Iris pigment epithelial cell (primary cell): ENCODE results near the gene DSCAM.

Experiments
- DNase-seq: peaks from one replicate; pipeline ENCODE4 v3.0.0-alpha.2; 2011; ENCODE audit warnings: low read depth

DSCAM gene

DNA sequence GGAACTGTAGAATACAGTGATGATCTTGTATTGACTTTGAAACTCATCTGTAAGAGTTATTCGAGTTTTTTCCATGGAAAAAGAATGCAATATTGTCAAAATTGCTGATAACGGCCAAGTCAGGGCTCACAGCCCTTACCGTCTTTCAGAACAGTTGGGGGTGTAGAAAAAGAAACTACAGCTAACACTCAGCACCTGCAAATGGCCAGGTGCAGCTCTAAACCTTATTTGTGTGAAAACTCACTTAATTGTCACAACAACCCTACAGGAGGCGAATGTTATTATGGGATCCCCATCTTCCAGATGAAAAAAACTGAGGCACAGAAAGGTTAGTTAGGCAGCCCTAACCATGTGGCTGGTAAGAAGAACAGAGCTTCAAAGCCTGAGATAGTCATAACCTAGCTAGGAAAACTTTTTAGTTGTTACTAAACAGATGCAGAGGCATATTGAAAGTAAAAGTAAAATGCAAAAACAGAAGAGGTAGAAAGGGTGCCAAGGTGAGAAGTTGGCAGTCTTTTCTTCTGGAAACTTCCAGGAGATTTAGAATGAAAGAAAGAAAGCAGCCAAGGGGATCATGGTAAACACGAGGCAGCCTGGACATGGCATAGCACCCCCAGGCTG, 76.4 kb downstream of the DSCAM start:
- no peak for DNase-seq

DNA sequence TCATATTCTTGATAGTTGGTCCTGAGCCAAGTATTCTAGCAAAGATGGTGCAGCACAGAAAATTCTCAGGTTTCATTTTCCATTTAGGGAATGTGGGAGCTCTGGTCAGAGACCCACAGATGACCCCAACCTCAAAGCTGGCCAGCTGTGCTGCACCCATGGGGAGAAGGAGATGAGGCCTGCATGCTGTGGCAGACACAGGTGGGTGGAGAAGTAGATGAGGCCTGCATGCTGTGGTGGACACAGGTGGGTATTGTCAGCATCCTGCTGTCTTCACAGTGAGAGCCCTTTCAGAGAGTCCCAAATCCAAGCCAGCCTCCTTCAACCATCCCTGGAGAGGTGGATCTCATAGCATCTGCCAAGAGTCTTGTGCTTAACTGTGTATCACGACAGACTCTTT, 77.7 kb downstream of the DSCAM start:
- DNase-seq = no peak

DNA sequence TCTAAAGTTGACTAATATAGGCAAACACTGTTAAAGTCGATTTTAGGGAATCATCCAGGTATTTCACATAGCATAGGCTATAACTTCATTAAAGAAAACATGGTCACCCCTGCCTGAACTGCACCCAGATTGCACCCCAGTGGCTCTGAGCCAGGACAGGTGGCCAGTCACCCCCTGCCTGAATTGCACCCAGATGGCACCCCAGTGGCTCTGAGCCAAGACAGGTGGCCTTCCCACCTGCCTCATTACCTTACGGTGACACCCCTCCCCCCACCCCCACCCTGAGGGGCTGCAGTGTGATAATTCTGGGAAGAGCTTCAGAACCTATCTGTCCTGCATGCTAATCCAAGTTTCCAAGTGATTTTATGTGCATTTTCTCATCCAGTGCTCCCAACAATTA, 78.9 kb downstream of the DSCAM start:
- no peak for DNase-seq

DNA sequence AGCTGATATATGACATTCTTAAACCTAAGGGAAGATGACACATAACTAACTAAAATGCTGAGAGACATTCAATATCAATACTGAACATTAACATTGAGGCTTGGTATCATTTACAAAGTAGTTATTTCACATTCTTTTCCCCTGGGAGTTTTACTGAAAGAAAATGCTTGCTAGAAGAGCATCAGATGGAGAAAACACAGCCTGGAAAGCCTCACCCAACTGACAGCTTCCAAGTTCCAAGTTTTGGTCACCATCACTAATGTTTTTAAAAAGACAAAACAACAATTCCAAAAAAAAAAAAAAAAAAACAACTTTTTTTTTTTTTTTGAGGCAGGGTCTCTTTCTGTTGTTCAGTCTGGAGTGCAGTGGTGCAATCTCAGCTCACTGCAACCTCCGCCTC, 80.6 kb downstream of the DSCAM start:
- no peak for DNase-seq

DNA sequence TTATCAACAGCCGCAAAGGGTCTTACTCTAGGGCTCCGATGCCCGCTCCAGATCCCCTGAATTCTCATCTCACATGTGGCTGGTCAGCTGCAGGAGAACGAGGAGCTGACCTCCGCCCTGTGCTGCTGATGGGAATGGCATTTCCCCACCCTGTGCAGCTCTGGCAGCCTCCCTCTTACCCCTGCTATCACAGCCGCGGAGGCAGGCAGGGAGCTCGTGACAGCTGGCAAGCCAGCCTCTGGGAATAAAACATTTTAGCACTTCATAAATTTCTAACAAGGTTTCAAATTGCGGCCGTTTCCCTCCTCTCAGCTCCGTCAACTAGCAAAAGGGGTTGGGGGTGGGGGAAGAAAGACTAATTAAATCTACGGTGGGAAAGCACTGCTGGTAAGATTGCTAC, 81.1 kb downstream of the DSCAM start:
- DNase-seq = no peak

DNA sequence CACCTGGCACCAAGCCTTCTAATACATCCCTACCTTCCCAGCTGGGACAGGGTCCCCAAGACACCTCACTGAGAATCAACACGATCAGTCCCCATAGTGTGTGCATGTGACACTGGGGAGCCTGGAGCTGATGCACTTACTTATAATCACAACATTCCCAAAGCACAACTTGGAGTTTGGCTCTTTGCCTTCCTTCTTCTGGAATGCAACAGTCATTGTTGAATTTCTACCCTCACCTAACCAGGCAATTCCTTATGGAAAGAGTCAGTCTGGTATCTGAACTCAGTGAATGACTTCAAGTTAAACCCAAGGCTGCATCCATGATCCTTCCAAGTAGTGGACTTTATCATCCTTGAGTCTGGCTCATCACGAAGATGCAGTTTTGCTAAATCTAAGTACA, 86.1 kb downstream of the DSCAM start:
- no peak for DNase-seq

DNA sequence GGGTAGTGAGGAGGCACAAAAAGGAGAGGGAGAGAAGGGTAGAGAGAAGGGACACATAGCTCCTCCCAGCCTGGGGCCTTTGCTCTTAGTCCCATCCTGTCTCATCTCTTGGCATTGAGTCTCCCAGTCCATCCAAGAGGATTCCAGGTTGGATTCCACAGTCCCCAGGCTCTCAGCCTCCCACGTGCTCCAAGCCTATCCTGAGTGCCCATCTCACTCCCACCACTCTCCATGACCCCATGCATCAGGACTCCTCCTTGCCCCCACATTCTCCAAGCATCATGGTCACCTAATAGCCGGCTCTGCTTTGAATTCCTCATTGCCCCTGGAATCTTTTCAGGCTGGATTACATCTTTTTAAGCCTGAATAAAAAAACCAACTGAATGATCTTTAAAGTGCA, 87.9 kb downstream of the DSCAM start:
- no peak for DNase-seq

DNA sequence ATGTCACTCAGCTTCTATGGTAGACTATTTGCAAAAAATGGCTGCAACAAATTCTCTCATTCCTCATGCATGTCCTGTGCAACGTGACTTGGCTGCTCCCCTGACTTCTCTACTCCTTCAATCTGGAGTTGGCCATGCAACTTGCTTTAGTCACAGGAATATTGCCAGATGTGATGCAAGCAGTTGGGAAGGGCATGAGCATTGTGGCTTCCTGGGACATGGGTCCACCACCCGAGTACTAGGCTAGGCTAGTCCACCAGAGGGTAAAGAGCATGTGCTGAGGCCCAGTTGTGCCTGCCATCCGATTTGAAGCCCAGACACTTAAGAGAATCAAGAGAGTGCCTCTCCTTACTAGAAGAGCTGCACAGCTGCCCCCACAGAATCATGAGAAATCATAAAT, 89.6 kb downstream of the DSCAM start:
- no peak for DNase-seq

DNA sequence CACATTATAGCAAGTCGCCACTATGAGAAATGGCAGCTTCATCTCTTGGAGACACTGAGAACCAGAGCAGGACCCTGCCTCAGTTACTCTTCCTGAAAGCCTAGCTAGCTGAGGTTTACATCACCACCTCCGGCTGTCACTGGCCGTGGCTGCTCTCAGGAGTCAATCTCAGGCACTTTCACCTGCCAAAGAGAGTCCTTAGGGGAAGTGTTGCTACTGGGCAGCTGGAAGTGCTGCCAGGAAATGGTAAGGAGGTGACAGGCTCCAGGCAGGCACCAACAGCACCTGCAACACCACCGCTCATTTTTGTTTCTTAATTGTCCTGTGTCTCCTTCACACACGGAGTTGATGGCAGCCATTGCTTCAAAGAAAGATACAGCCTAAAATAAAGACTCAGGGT, 92.5 kb downstream of the DSCAM start:
- no peak for DNase-seq

DNA sequence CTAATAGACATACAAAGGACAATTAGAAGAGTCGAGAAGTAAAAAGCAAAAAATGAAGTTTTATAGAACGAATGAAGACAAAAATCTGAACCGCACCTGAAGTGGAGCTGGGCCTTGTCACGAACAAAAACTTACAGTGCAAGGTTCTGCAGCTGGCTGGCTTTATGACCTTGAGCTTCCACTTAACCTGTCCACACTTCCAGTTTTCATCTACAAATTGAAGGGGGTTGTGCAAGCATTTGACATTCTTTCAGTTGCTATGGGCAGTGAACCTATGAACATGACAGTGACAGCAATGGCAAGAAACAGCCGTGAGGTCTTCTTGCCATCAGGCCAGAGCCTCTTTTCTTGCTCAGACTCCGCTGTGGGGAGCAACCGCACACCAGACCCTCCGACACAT, 93.2 kb downstream of the DSCAM start:
- no peak for DNase-seq

DNA sequence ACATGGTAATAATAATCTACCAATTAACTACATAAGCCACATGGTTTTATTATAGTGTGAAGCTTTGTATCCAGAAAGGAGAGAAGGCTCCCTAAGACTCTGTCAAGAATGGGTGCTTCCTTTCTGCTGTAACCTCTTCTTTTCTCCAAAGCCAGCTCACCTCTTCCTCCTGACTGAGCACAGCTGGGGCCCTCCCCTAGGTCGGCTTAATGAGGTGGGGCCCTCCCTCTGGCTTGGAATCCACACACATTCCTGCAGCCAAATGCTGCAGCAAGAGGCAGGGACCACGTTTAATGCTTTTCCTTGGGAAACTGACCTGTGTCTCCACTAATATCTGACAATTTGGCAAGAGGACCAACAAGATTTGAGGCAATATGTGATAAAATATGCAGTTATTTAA, 94.8 kb downstream of the DSCAM start:
- no peak for DNase-seq

DNA sequence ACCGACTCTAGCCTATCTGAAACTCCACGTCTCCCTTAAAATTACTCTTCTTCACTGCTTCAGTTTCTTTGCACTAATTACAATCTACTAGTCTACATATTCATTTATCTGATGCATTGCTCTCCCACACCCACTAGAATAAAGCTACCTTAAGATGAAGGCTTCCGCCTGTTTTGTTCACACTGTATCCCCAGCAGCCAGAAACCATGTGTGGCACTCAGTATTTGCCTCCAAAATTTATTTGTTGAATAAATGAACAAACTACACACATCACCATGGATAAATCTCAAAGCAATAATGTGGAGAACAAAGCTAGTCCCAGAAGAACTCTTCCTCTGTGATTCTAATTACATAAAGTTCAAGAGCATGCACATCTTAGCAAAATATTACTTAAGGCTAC, 95.7 kb downstream of the DSCAM start:
- DNase-seq = no peak

DNA sequence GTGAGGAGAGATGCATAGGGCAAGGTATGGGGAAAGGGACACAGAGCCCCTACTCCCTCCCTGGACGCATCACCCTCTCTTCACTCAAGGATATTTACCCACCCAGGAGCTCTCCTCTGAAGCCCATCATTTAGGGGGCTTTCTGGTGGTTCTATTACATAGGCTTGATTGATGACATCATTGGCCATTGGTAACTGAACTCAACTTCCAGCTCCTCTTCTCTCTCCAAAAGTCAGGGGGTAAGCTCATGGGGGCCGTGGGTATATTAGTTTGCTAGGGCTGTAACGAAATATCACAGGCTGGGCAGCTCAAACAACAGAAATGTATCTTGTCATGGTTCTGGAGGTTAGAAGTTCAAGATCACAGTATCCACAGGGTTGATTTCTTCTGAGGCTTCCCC, 110.8 kb downstream of the DSCAM start:
- DNase-seq = no peak

DNA sequence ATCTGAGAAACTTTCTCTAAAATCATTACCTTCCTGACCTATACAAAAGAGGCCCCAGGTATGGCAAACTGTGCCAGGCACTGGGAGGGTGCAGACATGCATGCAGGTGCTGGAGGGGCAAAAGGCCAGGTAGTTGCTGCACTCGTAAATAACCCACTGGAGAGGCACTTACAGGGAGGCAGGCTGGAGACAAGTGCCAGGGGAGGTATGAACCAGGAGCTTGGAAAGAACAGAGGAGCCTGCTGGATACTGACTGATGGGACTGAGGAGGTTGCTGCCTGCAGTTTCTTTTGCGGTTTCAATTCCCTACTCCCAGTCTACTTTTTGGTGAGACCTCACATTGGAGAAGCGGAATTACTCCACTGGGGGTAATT, 113.9 kb downstream of the DSCAM start:
- no peak for DNase-seq

DNA sequence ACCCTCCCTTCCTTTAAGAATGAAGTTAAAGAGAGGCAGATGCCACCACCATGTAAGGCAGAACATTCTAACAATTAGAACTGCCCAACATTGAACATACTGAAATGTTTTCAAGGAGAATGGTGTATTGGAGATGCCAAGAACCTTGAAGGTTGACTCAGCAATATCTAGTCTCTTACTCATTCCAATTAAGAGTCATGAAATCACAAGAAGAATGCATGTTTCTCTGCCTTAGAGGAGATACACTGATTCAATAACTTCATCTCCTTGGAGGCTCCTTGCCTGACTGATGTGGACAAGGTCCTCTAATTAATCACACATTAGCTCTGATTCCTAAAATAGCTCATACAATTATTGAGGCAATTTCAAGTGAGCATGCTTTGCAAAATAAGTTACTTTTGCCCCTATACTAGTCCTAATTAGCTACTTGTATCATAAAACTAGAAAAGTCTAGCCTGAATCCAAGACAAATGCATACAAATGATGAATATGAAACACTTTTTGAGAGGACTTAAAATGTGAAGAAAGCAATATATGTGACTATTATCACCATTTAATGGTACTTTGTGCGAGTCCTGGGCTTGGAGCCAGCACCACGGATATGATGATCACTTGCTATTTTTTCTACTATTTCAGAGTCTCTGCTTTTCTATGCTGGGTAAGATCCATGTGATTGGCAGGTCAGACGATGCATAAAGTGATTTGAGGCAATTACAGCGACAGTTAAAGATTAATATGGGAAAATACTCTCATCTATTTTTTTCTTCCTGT, 114.5 kb downstream of the DSCAM start:
- DNase-seq = no peak

DNA sequence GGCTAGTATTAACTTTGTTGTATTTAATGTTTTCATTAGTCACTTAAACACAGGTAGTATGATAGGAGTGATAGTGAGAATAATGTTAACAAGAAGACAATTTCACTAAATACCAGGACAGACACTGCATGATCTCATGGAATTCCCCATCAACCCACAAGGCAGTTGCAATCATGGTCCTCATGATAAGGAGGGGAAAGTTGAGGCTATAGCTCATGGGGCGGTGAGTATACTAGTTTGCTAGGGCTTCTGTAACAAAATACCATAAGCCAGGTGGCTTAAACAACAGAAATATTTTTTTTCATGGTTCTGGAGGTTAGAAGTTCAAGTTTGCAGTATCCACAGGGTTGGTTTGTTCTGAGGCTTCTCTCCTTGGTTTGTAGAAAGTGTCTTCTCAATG, 115.8 kb downstream of the DSCAM start:
- DNase-seq = no peak

DNA sequence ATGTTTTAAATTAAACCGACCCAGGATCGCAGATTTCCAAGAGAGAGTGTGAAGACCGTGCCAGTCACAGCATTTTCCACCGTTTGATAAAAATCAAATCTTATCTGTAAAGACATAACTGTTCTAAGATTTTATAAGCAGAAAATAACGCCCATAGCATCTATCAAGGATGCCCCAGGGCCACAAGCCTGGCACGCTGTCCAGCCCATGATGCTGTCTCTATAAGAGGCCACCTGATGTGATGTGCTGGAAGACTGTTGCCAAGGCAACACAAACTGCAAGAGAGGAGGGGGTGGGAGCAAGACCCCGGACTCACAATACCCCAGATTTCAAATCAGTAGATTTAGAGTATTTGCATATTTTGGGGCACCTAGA, 116.5 kb downstream of the DSCAM start:
- DNase-seq = no peak

DNA sequence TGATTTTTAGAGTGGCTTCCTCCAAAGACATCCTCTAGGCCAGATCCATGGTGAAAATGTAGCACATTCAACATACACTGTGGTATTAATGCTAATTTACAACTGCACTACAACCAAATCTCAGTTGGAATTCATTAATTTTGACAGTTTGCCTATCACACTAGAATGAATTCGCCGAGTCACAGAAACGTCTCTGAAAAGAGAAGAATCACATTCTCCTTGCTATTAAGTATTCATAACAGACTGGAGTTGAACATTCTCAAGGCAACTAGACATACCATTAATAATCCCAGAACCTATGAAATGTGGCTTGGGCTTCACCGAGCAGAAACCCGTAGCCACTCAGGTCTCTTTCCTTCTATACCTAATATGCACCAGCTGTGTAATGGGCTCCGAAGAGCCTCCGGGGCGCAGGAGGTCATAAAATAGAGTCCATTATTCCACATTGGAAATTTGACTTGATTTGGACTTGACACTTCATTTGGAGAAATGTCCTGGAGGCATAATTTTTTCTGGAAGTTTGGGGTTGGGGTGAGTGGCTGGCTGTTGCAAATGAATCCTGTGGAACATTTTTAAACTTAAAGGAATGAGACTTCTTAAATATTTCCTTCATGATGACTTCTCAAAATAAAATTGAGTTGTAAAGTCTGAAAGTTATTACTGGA, 117.1 kb downstream of the DSCAM start:
- no peak for DNase-seq

DNA sequence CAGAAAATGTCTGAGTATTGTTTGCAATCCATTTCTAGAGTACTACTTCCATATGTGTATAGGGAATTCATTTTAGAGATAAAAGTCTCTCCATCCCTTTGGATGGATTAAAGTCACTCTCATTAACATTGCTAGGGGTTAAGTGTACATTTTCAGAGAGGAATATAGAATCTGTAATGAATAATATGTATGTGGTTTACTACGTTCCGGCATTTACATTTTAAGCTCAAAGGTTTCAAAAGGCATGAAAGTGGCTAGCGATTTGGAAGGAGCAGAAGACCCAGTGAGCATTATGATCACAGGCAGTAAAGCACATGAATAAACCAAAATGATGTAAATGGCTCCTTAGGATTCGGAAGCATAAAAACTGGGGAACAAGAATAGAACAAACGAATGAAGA, 123.0 kb downstream of the DSCAM start:
- no peak for DNase-seq

DNA sequence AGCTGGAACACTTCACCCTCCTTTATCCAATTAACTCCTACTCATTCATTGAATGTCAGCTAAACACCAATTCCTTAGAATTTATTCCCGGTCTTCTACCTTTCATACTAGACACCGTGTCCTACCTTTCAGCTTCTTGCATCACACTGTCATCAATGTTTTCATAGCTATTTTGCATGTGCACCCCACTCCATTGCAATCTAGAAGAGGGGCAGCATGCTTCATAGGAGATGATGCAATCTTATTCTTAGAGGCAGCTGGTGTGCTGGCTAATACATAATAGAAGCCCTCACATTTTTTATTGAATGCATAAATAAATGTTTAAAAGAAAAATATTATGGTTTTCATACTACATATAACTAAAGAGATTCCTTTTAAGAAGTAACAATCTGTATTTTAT, 123.6 kb downstream of the DSCAM start:
- no peak for DNase-seq

DNA sequence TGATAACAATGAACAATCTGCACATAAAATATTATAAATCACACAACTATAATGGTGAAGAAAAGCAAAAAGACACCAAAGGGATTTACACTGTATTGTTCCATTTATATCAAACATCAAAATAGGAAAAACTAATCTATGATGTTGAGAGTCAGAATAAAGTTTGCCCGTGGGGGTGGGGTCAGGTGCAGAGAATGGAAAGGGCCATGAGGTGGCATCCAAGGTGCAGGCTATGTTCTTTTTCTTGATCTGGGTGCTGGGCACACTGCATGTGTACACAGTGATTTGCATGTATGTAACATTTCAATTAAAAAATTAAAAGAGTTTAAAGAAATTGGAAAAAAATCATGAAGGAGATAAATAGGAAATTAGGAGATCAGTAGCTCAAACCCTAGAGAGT, 127.3 kb downstream of the DSCAM start:
- no peak for DNase-seq

DNA sequence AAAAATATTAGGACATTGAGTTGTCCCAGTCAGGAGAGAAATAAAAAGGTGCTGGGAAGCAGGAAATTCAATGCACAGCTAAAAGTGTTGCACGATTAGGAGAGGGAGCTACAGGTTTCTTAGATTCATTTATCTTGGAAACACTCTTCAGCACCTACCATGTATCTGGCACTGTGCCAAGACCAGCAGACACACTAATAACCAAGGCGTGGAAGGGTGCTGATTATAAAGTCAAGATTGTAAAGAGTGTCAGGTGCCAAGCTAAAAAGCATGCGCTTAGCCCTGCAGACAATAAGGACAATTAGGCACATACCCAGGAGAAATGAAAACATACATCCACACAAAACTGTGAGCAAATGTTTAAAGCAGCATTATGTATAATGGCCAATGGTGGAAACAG, 129.9 kb downstream of the DSCAM start:
- DNase-seq = no peak

DNA sequence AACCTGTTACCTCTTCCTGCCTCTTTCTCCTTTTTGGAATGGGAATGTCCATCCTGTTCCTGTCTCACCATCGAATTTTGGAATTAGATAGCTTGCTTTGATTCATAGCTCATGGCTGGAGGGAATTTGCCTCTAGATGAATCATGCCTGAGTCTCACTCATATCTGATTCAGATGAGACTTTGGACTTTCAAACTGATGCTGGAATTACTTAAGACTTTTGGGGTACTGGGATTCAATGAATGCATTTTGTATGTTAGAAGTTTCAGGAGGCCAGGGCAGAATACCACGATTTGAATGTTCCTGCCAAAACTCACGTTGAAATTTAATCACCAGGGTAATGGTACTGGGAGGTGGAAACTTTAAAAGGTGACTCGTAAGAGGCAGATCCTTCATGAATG, 132.4 kb downstream of the DSCAM start:
- no peak for DNase-seq
